CD4-positive, alpha-beta memory T cell (primary cell): ENCODE results near the gene UMAD1. TPM values are rescaled to one million over a fixed set of nuclear protein-coding genes. Genes with fewer than 3 reads are reported as not detected.

Experiments
- CTCF ChIA-PET: fragments of 350-600 bp; sonication (Branson Sonifier 250); formaldehyde crosslinking; loops from one replicate; lab custom pipeline; 2021; ENCODE audit warnings: inconsistent platforms; ENCODE audit not compliant: partially characterized antibody; lab: Charles Lee
- POLR2A ChIA-PET: fragments of 350-600 bp; sonication (Branson Sonifier 250); formaldehyde crosslinking; loops from one replicate; lab custom pipeline; 2021; ENCODE audit not compliant: partially characterized antibody; lab: Charles Lee
- DNase-seq, 5 donors: peaks; one replicate each; pipeline versions ENCODE4 v3.0.0 to v3.0.0-alpha.2; 2020 to 2022; ENCODE audit warnings: mixed read lengths in 1 of 5
- H3K27ac ChIP-seq: one replicate; pipeline ENCODE4 v1.7.0; 2013; ENCODE audit warnings: low read depth, low read length
- H3K27me3 ChIP-seq: 2 replicates; pipeline ENCODE4 v1.7.0; 2013; ENCODE audit warnings: mild to moderate bottlenecking, low read length, moderate library complexity; ENCODE audit not compliant: insufficient read depth
- H3K36me3 ChIP-seq: 2 replicates; pipeline ENCODE4 v1.7.0; 2013; ENCODE audit warnings: mild to moderate bottlenecking, low read length, moderate library complexity; ENCODE audit not compliant: insufficient read depth
- H3K4me1 ChIP-seq: 2 replicates; pipeline ENCODE4 v1.7.0; 2013; ENCODE audit warnings: mild to moderate bottlenecking, low read length, moderate library complexity; ENCODE audit not compliant: insufficient read depth
- H3K4me3 ChIP-seq, 2 donors: one replicate each; pipeline ENCODE4 v1.7.0; 2013; ENCODE audit warnings: low read length in 2 of 2, mild to moderate bottlenecking in 1 of 2
- H3K9me3 ChIP-seq, 2 donors: one replicate each; pipeline ENCODE4 v1.7.0; 2013; ENCODE audit warnings: low read length in 2 of 2, control low read depth in 1 of 2; ENCODE audit not compliant: control insufficient read depth in 1 of 2
- H3K27ac Mint-ChIP-seq, 7 donors: one replicate each; pipeline ENCODE4 v1.8.0; 2020 to 2021; ENCODE audit warnings: mixed read lengths in 7 of 7, mild to moderate bottlenecking in 6 of 7, inconsistent platforms in 3 of 7, moderate library complexity in 3 of 7
- H3K27me3 Mint-ChIP-seq, 2 donors: one replicate each; pipeline ENCODE4 v1.8.0; 2020 to 2021; ENCODE audit warnings: mixed read lengths in 2 of 2
- H3K36me3 Mint-ChIP-seq, 2 donors: one replicate each; pipeline ENCODE4 v1.8.0; 2020 to 2021; ENCODE audit warnings: mixed read lengths in 2 of 2, inconsistent platforms in 1 of 2, mild to moderate bottlenecking in 1 of 2
- H3K4me1 Mint-ChIP-seq, 4 donors: one replicate each; pipeline ENCODE4 v1.8.0; 2020 to 2021; ENCODE audit warnings: mixed read lengths in 4 of 4, mild to moderate bottlenecking in 1 of 4
- H3K4me3 Mint-ChIP-seq, 8 donors: one replicate each; pipeline ENCODE4 v1.8.0; 2020 to 2021; ENCODE audit warnings: mixed read lengths in 8 of 8, mild to moderate bottlenecking in 7 of 8, moderate library complexity in 6 of 8, inconsistent platforms in 3 of 8
- H3K9me3 Mint-ChIP-seq, 8 donors: one replicate each; pipeline ENCODE4 v1.8.0; 2020 to 2021; ENCODE audit warnings: mixed read lengths in 8 of 8, mild to moderate bottlenecking in 5 of 8, inconsistent platforms in 3 of 8, moderate library complexity in 1 of 8
- intact Hi-C: fragments of 100-400 bp; cut with micrococcal nuclease; formaldehyde crosslinking; loops from one replicate; pipeline ENCODE4 v1.15.1; 2023
- polyA plus RNA-seq, 2 donors: library from polyadenylated mRNA; unstranded; fragments of 300-500 nt; fragmentation: Illumina TruSeq; gene quantifications; one replicate each; pipeline ENCODE4 v1.2.3, GENCODE V29; 2021
- total RNA-seq, 2 experiments: library from RNA; stranded (reverse); gene quantifications; one replicate each; pipeline ENCODE4 v1.2.3, GENCODE V29; 2021

Gene UMAD1
- total and polyA plus RNA-seq, 4 experiments from 2014 or later: 23.5 to 36.7 (median 27.6) TPM

DNA sequence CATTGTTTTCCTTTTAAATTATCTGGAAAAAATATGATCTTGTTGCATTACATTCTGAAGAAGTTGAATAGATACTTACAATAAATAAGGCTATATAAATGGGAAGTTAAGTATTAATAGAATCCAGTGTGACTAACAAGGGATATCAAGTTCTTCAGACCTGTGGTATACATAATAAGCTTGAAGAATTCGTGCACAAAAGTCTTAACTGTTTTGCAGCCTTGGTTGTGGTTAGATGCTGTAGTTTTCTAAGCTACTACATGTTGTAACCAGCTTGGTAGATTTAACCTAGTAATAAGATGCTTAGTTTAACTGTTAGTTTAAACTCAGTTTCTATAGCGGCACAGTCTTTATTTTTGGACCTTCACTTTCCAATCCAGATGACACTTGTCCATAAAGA is 221.8 kb downstream of the UMAD1 start:
- H3K27ac Mint-ChIP-seq: no peak overlapping the region

GRCh38 chr7:7867846-7868571 is 227.5 kb downstream of the UMAD1 start:
- no peak overlapping the region for H3K27ac Mint-ChIP-seq
- H3K36me3 Mint-ChIP-seq: peaks cover 0 to 4% of the 10 kb centered on the region in 2 donors
- CTCF ChIA-PET: no interaction called here
- H3K4me3 Mint-ChIP-seq: no peak overlapping the region
- POLR2A ChIA-PET: no interaction called here
- H3K4me1 Mint-ChIP-seq: no peaks in the 10 kb centered on the region
- Histone ChIP-seq H3K9me3 (no peaks in the 10 kb centered on the region), H3K27ac (no peak overlapping the region), H3K36me3 (no peaks in the 10 kb centered on the region), H3K4me1 (no peaks in the 10 kb centered on the region), H3K27me3 (no peaks in the 10 kb centered on the region), H3K4me3 (no peak overlapping the region)
- H3K9me3 Mint-ChIP-seq: no peaks in the 10 kb centered on the region
- H3K27me3 Mint-ChIP-seq: no peaks in the 10 kb centered on the region
- intact Hi-C loops: no loop called here
- no peak for DNase-seq

More for the DNA sequence above, 221.8 kb downstream of the UMAD1 start:
- H3K27me3 ChIP-seq: no peaks in the 10 kb centered on the region
- H3K27me3 Mint-ChIP-seq: no peaks in the 10 kb centered on the region
- H3K9me3 ChIP-seq: no peaks in the 10 kb centered on the region
- H3K4me1 Mint-ChIP-seq: peaks cover 0 to 5% (median 4%) of the 10 kb centered on the region in 4 donors
- peaks cover 1 to 2% of the 10 kb centered on the region in 2 donors for H3K36me3 Mint-ChIP-seq
- H3K36me3 ChIP-seq: no peaks in the 10 kb centered on the region
- H3K4me3 ChIP-seq: no peak overlapping the region
- H3K4me3 Mint-ChIP-seq: no peak overlapping the region
- POLR2A ChIA-PET: no interaction called here
- intact Hi-C loops: no loop called here
- H3K27ac ChIP-seq: no peak overlapping the region
- no peaks in the 10 kb centered on the region for H3K4me1 ChIP-seq
- H3K9me3 Mint-ChIP-seq: peaks cover 0 to 2% (median 0%) of the 10 kb centered on the region in 8 donors
- no peak for DNase-seq
- CTCF ChIA-PET: no interaction called here

- H3K4me3 Mint-ChIP-seq: no peak overlapping the region
- Histone ChIP-seq H3K4me1 (no peaks in the 10 kb centered on the region), H3K27ac (no peak overlapping the region), H3K4me3 (no peak overlapping the region), H3K36me3 (no peaks in the 10 kb centered on the region), H3K27me3 (no peaks in the 10 kb centered on the region), H3K9me3 (no peaks in the 10 kb centered on the region)
- intact Hi-C loops: no loop called here
- ChIA-PET CTCF (no interaction called here), POLR2A (no interaction called here)
- no peak overlapping the region for H3K27ac Mint-ChIP-seq
- no peaks in the 10 kb centered on the region for H3K9me3 Mint-ChIP-seq
- H3K27me3 Mint-ChIP-seq: no peaks in the 10 kb centered on the region
- H3K4me1 Mint-ChIP-seq: no peaks in the 10 kb centered on the region
- H3K36me3 Mint-ChIP-seq: peaks cover 0 to 4% of the 10 kb centered on the region in 2 donors
- DNase-seq: no peak
Observed at GRCh38 chr7:7868572-7868899, 228.0 kb downstream of the UMAD1 start.

GRCh38 chr7:7869036-7869435 is 228.5 kb downstream of the UMAD1 start:
- H3K9me3 Mint-ChIP-seq: peaks cover 0 to under 1% (median 0%) of the 10 kb centered on the region in 8 donors
- peaks cover 5 to 9% of the 10 kb centered on the region in 2 donors for H3K36me3 Mint-ChIP-seq
- intact Hi-C loops: no loop called here
- H3K36me3 ChIP-seq: no peaks in the 10 kb centered on the region
- no peaks in the 10 kb centered on the region for H3K27me3 ChIP-seq
- POLR2A ChIA-PET: no interaction called here
- H3K27ac Mint-ChIP-seq: no peak overlapping the region
- H3K27me3 Mint-ChIP-seq: no peaks in the 10 kb centered on the region
- H3K27ac ChIP-seq: no peak overlapping the region
- H3K4me3 ChIP-seq: no peak overlapping the region
- no peak overlapping the region for H3K4me3 Mint-ChIP-seq
- no peaks in the 10 kb centered on the region for H3K9me3 ChIP-seq
- no peak for DNase-seq
- H3K4me1 Mint-ChIP-seq: no peaks in the 10 kb centered on the region
- CTCF ChIA-PET: no interaction called here
- H3K4me1 ChIP-seq: no peaks in the 10 kb centered on the region

DNA sequence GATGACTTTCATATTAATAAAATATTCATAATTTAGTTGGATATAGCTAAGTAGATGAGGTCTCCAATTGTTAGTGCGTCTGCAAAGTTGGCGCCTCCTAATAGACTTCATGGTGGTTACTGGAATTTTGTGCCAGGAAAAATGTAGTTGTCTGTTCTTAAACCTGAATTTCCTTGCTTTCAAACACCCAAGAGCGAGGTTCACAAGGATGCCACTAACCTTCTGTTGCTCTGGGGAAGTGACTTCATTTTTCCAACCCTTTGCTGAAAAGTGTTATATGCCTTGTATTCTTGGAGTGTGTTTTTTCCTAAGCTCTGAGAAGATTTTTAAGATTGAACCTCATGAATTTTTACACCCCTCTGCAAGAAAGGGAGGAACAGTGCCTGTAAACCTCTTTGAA is 229.1 kb downstream of the UMAD1 start:
- Mint-ChIP-seq H3K9me3 (peaks cover 0 to 2% (median 0%) of the 10 kb centered on the region in 8 donors), H3K36me3 (peaks cover 7 to 12% of the 10 kb centered on the region in 2 donors), H3K27ac (no peak overlapping the region), H3K4me3 (no peak overlapping the region), H3K27me3 (no peaks in the 10 kb centered on the region), H3K4me1 (no peaks in the 10 kb centered on the region)
- no peaks in the 10 kb centered on the region for H3K4me1 ChIP-seq
- intact Hi-C loops: no loop called here
- no peaks in the 10 kb centered on the region for H3K36me3 ChIP-seq
- no peaks in the 10 kb centered on the region for H3K9me3 ChIP-seq
- POLR2A ChIA-PET: no interaction called here
- H3K27ac ChIP-seq: no peak overlapping the region
- no peak overlapping the region for H3K4me3 ChIP-seq
- DNase-seq: no peak
- CTCF ChIA-PET: no interaction called here
- H3K27me3 ChIP-seq: no peaks in the 10 kb centered on the region

- Mint-ChIP-seq H3K4me3 (no peak overlapping the region), H3K36me3 (peaks cover 9 to 20% of the 10 kb centered on the region in 2 donors), H3K9me3 (peaks cover 0 to 2% (median 0%) of the 10 kb centered on the region in 8 donors), H3K27ac (no peak overlapping the region), H3K27me3 (no peaks in the 10 kb centered on the region), H3K4me1 (no peaks in the 10 kb centered on the region)
- Histone ChIP-seq H3K9me3 (no peaks in the 10 kb centered on the region), H3K27ac (no peak overlapping the region), H3K4me1 (no peaks in the 10 kb centered on the region), H3K36me3 (no peaks in the 10 kb centered on the region), H3K4me3 (no peak overlapping the region), H3K27me3 (no peaks in the 10 kb centered on the region)
- intact Hi-C loops: no loop called here
- no peak for DNase-seq
- POLR2A ChIA-PET: interaction anchor here (0.5 kb wide), 1 partner anchor 716 kb away, joined by 3 read pairs; no protein-coding TSS in a partner anchor
- CTCF ChIA-PET: no interaction called here
Observed at GRCh38 chr7:7870555-7870954, 230.0 kb downstream of the UMAD1 start.

DNA sequence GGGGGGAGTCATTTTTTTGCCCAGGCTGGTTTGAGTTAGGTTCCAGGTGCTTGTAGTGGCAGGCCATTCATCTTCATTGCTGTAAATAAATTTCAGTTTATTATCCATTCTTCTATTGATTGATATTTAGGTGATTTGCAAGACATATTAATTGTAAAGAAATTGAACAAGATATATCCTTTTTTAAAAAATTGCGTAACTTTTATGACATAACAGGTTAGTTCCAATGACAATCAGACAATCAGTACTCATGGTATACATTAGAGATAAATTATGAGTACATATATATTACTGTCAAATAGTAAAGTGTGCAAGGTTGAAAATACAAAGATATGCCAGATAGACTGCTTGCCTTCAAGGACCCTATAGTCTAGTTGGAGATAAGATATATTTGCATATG is 235.9 kb downstream of the UMAD1 start:
- H3K9me3 Mint-ChIP-seq: peaks cover 0 to 2% (median 0%) of the 10 kb centered on the region in 8 donors
- intact Hi-C loops: no loop called here
- no peaks in the 10 kb centered on the region for H3K9me3 ChIP-seq
- no peaks in the 10 kb centered on the region for H3K36me3 ChIP-seq
- H3K27ac Mint-ChIP-seq: peak overlapping the region in 1 of 7 donors; percentile 24
- H3K4me3 Mint-ChIP-seq: no peak overlapping the region
- H3K27me3 Mint-ChIP-seq: no peaks in the 10 kb centered on the region
- peaks cover 0 to 4% (median 2%) of the 10 kb centered on the region in 4 donors for H3K4me1 Mint-ChIP-seq
- ChIA-PET CTCF (no interaction called here), POLR2A (no interaction called here)
- no peak overlapping the region for H3K27ac ChIP-seq
- no peak overlapping the region for H3K4me3 ChIP-seq
- H3K4me1 ChIP-seq: no peaks in the 10 kb centered on the region
- DNase-seq: no peak
- H3K36me3 Mint-ChIP-seq: peaks cover 11 to 32% of the 10 kb centered on the region in 2 donors
- H3K27me3 ChIP-seq: no peaks in the 10 kb centered on the region
